Ureter (tissue), 1 donor: ENCODE results near the gene TNFRSF1A. TPM values are rescaled to one million over a fixed set of nuclear protein-coding genes. Genes with fewer than 3 reads are reported as not detected.

Experiments
- DNase-seq: peaks from one replicate; pipeline ENCODE4 v3.0.0-alpha.2; 2020; ENCODE audit warnings: low spot score
- total RNA-seq: library from RNA; stranded (reverse); gene quantifications from one replicate; pipeline ENCODE4 v1.2.4, GENCODE V29; 2023
- donor health status: DM: yes; HTN: yes; CAD: no.

TNFRSF1A gene
- total RNA-seq, 1 donor from 2014 or later = 177 TPM

DNA sequence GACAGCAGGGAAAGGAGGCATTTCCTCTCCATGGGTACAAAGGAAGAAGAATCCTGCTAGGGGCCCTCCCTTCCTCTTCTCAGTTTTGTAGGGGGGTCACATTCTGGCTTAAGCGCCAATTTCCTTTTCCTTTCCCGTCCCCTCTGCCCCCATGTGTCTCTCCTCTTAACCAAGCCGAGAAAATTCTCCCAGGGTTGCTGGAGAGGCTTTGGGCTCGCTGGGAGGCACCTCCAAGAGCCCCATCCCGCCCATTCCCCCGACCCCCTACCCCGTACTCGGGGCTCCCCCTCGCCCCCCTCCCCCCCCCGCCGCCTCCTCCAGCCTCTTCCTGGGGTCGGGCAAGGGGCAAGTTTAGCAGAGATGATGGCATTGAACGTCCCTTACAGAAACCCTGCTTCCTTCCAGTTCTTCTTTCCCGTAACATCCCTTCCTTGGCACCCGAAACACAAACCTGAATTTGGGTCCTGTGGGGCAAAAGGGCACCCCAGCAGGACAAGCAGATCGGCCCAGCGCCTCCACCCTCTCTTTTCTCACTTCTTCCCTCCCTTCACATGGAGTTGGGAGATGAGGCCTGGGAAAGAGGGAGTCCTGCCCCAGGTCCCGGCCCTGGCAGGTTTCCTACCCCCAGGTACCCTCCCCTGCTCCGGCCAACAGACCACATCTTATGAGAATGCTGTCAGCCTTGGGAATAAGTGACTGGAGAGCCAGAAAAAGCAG is 17.7 kb downstream of the TNFRSF1A start:
- no peak for DNase-seq

DNA sequence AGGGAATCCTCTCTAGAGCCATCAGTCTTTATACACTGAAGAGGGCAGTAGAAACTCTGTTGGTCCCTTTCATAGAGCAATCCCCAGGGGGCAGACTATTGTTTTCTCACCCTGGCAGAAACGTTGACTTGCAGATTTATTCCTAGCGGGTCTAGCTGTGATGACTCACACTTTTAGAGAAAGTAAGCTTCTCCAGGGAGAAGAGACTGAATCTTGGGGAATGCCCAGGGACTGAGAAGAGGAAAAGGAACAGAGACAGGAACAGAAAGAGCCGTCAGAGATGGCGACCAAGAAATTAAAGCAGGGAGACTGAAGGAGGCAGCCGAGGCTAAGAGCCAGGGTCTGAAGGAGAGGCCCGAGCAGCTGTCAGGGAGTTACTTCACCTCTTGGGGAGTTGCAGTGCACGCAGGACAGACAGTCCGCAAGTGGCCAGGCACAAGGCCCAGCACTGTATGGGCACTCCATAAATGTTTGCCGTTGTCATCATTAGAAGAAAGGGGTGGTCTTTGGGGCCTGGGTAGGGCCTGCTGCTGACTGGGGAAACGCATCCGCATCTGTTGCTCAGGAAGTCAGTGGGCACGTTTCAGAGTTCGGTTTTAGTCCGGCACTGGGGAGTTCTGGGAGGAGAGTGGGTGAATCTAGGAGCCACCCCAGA is 18.4 kb downstream of the TNFRSF1A start:
- no peak for DNase-seq

DNA sequence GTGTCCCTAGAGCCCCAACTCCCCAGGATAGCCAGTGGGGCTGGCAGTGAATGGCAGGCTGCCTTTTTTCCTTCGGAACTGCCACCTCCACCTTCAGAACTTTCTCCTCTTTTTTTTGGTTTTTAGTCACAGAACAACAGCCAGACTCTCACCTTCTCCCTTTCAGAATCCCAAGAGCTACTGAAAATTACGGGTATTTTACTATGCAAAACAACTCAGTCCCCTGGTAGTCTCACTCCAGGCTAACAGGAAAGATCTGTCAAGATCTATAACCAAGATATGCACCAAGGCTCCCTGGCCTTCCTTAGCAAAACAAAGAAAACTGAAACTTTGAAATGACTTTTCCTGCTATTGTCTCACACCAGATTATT is 18.9 kb downstream of the TNFRSF1A start:
- no peak for DNase-seq

DNA sequence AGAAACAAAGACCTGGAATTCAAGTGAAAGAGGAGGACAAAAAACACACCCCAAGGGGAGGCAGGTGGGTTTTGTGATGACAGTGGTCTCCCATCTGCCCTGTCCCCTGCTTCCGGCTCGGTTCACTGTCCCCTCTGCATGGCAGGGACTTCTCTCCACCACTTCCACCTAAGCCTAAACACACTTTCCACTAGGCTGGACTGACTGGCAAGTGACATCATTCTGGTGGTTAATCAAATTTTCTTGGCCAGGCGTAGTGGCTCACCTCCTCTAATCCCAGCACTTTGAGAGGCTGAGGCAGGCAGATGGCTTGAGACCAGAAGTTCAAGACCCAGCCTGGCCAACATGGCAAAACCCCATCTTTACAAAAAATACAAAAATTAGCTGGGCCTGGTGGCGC is 19.5 kb downstream of the TNFRSF1A start:
- DNase-seq = no peak

DNA sequence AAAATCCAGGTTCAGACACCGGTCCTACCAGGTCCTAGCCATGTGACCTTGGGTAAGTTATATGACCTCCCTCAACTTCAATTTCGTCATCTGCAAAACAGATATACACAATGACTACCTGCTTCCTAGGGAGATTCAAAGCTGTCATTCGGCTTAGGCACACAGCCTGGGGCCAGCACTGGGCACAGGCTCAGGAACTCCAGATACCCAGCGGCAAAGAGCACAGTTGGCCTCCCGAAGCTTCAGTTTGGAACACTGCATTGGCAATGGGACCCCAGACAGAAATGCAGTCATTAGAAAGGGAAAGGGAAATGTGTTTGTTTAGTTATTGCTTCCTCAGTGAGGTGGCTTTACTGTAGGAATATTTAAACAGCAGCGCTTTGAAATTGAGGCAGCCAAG is 20.0 kb downstream of the TNFRSF1A start:
- DNase-seq = no peak

DNA sequence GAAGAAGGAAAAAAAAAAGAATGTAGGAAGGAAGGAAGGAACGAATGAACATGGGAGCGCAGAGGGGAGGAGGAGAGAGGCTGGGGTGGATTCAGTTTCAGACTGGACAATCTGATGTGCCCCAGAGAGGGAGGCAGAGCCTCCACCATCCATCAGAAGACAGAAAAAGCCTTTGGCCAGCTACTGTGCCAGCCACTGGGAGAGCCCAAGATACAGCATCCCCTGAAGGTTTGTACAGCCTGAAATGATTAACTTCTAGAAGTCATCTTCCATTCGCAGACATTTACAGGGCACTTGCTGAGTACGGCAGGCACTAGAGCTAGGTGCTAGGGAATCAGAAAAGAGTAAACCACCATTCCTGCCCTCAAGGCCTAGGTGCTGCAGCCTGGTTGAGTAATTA is 22.4 kb downstream of the TNFRSF1A start:
- no peak for DNase-seq

DNA sequence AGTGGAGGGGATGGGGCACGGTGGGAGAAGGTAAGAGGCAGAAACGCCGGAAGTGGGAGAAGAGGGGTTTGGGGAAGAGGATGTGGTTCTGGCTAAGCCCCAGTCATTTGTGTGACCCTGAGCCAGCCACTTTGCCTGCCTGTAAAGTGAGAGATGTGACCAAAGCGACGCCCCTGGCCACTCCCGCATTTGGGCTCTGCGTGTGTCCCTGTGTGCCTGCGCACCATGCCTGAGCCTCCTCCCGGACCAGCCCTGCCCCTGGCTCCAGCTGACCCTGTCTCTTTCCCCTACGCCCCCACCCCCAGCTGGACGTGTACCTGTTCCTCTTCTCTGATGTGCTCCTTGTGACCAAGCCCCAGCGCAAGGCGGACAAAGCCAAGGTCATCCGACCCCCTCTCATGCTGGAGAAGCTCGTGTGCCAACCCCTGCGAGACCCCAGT is 23.4 kb downstream of the TNFRSF1A start:
- DNase-seq = no peak

DNA sequence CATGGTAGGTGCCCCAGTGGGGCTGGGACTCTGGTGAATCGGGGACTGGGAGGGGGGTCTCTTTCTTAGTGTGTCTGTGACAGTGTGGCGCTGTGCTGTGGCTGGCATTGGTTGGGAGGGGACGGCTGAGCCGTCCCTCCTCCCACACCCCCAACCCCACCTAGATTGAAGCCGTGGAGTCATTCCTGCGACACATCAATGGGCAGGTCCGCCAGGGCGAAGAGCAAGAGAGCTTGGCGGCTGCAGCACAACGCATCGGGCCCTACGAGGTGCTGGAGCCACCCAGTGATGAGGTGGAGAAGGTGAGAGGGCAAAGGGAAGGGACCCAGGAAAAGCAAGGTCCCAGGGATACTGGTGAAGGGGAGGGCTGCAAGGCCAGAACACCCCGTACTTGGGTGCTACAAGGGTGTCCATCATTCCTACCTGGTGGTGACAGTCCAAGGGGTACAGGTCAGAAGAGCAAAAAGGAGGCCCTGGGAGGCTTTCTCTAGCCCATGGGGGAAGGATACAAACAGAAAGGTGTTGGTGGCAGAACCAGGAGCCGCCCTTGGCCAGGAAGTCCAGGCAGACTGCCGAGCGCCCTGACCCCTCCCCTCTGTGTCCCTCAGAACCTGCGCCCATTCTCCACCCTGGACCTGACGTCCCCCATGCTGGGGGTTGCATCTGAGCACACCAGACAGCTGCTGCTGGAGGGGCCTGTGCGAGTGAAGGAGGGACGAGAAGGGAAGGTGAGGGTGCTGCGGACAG is 24.0 kb downstream of the TNFRSF1A start:
- no peak for DNase-seq

DNA sequence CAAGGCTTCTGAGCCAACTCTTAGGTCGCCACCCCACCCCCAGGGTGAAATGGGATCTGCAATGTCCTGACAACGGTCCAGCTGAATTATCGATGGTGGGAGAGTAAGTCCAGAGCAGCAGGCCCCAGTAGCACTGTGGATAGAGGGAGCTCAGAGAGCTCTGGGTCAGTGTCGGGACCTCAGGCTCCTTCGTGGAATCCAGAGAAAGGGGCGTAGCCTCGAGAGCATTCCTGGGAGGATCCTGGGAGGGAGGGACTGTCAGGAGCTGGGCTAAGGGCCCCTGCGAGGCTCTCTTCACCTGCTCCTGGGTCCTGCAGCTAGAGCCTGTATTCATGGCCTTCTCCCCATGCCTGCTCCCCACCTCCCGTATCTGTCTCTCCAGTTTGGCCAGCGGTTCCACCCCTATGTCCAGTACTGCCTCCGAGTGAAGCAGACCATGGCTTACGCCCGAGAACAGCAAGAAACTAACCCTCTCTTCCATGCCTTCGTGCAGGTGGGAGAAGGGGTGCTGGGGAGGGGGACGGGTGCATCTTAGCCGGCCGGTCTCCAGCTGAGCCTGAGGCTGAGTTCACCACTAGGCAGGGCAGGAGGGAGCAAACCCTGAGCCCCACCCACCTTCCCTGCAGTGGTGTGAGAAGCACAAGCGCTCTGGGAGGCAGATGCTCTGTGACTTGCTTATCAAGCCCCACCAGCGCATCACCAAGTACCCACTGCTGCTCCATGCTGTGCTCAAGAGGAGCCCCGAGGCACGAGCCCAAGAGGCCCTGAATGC is 24.8 kb downstream of the TNFRSF1A start:
- no peak for DNase-seq

DNA sequence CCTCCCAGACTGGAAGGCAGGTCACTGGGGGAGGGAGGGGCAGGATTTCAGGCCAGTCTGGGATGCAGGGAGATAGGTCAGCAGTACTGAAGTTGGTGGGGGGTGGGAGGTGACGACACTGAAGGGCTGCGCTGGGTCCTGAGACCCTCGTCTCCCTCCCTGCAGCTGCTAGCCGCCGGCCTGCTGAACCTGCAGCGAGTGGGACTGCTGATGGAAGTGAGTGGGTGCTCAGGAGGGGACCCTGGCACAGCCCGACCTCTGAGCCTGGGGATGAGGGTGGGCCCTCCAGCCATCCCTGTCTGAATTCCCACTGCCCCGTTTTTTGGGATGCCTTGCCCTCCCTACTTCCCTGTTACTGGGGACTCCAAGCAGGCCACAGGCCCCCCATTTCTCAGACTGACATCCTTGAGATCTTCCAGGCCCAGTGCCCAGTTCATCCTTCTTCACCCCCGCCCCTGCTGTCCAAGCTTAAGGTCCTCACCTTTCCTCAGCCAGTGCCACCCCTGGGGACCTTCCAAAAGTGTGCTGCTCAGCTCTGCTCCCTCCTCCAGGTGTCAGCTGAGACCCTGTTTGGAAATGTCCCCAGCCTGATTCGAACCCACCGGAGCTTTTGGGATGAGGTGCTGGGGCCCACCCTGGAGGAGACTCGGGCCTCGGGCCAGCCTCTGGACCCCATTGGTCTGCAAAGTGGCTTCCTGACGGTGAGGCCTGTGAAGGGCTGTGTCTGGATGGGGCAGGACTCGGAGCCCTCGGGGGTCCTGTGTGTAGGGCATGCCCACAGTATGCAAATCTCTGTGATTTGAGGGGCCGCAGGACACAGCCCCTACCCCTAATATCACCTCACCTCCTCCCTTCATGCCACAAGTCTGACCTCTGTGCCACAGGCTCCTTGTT is 25.9 kb downstream of the TNFRSF1A start:
- no peak for DNase-seq

DNA sequence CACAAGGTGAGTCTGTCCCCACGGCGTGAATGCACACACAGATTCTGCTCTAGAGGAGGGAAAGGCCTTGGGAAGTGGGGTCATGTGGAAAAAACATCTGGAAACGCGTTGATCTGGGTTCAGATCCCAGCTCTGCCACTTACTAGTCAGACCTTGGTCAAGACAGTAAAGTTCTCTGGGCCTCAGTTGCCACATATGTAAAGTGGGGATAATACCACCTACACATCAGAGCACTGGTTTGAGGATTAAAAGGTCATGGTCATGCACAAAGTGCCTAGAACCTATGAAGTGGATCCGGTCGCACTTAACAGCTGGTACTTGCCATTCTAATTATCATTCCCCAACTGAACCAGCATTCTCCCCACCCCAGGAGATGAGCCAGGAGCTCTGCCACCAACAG is 26.7 kb downstream of the TNFRSF1A start:
- no peak for DNase-seq

DNA sequence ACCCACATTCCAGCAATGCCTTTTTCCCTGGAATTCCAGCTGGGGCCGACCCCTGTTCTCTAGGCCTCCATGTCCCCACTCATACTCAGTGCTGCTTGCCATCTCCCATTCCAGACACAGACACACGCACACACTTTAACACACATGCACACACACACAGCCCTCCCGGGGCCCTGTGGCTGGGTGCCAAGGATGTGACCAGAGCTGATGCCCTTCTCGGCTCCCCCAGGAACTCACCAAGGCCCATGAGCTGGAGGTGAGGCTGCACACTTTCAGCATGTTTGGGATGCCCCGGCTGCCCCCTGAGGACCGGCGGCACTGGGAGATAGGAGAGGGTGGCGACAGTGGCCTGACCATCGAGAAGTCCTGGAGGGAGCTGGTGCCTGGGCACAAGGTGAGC is 27.1 kb downstream of the TNFRSF1A start:
- DNase-seq = no peak

DNA sequence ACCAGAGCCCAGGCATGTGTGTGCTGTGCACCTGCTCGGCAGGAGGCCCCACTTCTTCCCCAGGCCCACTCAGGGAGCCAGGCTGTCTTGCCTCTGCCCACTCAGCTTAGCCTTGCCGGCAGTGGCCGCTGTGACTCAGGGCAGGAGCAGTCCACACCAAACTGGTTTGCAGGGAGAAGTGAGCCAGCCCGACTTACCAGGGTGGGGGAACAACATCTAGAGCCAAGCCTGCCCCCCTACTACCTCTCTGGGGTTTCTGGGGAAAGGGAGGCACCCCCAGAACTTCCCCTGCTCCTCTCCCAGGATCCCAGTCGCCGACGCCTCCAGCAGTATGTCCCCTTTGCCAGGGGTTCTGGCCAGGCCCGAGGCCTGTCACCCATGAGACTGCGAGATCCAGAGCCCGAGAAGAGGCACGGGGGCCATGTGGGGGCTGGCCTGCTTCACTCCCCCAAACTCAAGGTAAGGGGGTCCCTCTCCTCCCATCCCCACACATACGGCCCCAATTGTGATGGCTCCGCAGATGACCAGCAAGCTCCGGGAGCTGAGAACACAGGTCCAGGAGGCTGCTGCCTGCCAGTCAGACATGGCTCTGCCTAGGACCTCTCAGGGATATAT is 28.4 kb downstream of the TNFRSF1A start:
- no peak for DNase-seq

DNA sequence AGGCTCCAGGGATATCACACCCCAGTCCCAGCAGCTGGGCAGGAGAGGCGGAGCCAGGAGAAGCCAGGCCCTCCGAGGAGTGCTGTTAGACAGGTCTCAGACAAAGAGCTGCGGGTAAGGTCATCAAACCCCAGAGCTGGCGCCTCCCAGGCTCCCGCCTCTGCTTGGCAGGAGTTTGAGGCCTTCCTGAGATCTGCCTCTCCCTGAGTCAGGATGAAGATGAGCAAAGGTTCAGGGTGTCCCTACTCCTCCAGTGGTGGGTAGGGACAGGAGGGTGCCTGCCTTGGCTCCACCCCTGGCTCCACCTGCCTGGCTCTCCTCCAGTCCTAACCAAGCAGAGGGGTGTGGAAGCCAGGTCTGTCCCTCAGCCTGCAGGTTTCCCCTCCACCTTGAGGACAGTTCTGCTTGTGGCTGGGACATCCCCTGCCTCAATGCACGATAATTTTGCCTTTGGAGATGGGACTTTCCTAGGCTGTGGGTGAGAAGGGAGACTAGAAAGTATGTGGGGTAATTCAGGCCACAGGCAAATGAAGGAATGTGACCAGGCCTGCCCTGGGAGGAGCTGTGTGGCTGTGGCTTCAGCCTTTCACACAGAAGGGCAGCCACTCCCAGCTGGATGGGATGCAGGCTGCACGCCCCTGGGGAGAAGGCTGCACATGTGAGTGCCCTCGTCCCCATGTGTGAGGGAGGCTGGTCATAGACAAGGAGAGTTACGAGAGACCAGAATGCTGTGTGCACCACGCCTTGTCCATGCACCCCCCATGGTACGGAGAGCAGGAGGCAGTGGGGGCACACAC is 29.1 kb downstream of the TNFRSF1A start:
- DNase-seq = peak; percentile 89

DNA sequence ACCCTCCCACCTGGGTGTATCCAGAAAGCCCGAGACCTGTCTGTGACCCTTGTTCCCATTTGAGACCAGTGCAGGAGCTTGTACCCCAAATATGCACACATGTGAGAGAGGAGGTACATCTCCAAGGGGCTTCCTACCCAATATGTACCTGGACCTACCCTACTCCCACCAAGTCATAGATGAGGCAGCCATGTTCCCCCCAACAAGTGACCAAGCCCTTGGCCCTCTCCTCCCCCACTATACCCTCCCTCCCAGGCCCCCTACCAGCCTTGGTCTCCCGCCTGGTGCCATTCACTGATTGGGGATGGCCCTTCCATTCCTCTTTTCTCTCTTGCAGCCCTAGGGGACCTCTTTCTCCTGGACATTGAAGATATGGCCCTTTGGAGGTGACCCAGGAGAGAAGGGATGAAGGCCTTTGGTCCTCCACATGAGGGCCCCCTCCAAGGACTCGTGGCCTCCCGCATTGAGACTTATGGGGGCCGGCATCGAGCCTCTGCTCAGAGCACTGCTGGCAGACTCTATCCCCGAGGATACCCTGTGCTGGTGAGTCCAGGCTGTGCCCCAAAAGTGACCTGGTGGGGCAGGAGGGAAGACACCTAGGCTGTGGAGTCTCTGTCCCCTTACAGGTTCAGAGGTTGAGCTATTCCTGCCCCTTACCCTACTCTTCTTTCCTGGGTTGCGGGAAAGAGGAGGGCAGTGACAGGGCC is 29.9 kb downstream of the TNFRSF1A start:
- DNase-seq = no peak

DNA sequence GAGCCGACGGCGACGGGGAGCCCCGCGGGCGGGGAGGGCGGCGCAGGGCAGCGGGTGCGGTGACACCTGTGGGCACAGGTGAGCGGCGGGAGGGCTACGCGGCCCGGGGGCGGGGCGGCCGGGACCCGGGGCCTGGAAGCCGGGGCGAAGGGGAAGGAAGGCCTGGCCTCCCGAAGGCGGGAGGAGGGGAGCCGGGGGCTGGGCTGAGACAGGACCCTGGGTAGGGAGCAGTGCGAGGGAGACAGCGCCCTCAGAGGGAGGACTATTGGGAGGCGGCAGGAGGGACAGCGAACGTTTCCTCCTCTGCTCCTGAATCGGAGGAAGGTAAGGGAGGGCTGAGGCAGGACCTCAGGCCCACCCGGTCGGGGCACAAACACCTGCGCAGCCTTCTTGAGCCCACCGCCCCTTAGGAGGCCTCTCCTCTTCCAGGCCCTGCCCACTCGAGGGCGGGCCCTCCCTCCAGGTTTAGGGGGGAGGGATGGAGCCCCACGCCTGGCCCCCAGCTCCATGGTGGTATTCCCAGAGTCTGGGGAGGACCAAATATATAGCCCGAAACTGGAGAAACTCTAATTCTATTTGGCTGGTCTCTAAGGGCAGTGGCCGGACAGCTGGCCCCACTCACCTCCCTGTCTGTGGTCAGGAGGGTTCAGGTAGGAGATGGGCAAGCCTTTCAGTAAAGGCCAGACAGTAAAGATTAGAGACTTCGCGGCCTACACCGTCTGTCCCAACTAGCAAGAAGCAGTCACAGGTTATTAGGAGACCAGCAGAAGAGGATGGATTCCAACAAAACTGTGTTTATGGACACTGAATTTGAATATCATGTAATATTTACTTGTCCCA is 30.9 kb downstream of the TNFRSF1A start:
- no peak for DNase-seq

DNA sequence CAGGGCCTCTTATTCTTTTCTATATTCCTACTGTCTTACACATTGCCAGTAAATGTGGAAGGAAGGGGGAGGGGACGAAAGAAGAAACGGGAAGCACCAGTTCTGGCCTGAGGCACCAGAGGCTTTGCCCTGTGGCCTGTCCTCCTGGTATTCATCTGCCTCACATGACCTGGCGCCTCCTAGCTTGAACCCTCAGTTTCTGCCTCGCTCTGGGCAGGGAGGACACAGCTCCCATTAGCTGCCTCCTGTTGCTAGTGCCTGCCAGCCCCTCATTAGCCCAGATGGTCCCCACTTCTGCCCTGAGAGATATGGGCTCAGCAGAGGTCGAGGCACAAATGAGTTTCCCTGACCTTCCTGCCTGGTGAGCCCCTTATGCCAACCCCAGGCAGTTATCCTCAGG is 34.3 kb downstream of the TNFRSF1A start:
- DNase-seq = no peak

DNA sequence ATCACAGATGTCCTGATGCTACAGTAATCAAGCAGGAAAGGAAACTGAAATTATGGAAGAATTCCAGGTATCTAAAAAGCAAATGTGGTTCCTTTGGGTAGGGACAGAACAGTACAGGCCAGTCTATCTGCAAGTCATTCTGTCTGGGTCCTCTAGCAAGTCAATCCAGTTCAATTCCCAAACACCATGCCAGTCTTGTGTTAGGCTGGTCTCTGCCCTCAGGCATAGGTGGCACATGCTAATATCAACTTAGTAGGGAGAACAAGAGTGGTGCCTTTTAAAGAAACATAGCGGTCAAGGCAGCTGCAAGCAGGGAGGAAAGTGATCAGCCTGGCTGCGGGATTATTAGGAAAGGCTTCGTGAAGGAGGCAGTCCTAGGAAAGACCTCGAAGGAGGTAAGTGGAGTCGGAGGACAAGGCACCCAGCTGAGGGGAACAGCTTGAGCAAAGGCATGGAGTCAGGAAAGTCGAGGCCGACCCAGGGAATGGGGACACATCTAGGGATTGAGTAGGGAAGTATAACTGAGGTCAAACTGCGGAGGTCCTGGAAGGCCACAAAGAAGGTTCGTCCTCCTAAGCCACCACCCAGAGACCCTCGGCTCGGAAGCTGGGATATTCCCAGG is 35.2 kb downstream of the TNFRSF1A start:
- DNase-seq = no peak
